ENCODE results near the gene MRTFB. TPM values are rescaled to one million over a fixed set of nuclear protein-coding genes. Genes with fewer than 3 reads are reported as not detected.

The MRTFB gene
- total RNA-seq, 1 experiment from 2014 or later, result 12.7 TPM

DNA sequence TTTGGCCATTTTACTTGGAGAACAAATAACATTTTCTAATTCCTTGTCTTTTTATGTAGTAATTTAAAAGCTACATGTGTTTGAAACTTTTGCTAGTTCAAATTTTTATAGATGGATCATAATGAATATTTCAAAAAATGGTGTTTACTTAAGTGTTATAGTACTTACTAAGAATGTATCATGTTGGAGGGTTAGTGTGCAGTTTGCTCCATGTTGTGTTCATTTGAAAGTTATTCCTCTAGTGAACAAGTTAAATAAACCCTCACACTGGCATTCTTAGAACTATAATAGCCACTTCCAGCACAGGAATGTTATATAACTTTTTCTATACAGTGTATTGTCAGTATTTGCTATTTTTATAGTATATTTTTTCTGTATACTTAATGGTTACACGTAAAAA lies 62.8 kb downstream of the MRTFB start:
- H3K27me3 ChIP-seq (ENCODE audit: low read length), result no peaks in the 10 kb centered on the region
- ChIA-PET POLR2A (ENCODE audit: unreplicated experiment) (no interaction called here), CTCF (no interaction called here)
- no peak overlapping the region for H3K27ac ChIP-seq (ENCODE audit: low read length)
- TF ChIP-seq, protein P1, sequence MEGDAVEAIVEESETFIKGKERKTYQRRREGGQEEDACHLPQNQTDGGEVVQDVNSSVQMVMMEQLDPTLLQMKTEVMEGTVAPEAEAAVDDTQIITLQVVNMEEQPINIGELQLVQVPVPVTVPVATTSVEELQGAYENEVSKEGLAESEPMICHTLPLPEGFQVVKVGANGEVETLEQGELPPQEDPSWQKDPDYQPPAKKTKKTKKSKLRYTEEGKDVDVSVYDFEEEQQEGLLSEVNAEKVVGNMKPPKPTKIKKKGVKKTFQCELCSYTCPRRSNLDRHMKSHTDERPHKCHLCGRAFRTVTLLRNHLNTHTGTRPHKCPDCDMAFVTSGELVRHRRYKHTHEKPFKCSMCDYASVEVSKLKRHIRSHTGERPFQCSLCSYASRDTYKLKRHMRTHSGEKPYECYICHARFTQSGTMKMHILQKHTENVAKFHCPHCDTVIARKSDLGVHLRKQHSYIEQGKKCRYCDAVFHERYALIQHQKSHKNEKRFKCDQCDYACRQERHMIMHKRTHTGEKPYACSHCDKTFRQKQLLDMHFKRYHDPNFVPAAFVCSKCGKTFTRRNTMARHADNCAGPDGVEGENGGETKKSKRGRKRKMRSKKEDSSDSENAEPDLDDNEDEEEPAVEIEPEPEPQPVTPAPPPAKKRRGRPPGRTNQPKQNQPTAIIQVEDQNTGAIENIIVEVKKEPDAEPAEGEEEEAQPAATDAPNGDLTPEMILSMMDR (conservative IDR thresholded peaks at IDR 0.05; ENCODE audit: low read depth, low read length), result no peak
- TF ChIP-seq EZH2phosphoT487 (IDR thresholded peaks at IDR 0.05; ENCODE audit: borderline replicate concordance, low read length), result no peak
- TF ChIP-seq EZH2 (IDR thresholded peaks at IDR 0.05; ENCODE audit: low read length, unreplicated experiment), result no peak
- no peaks in the 10 kb centered on the region for H3K9me3 ChIP-seq (ENCODE audit: low read length)
- H3K36me3 ChIP-seq (ENCODE audit: low read depth, low read length), result no peaks in the 10 kb centered on the region
- BruUV-seq (replicated peaks), result no TSS peak
- ATAC-seq (peak; percentile 55), DNase-seq (no peak)
- no peaks in the 10 kb centered on the region; the same call in 1 of the 2 replicates for H3K4me1 ChIP-seq (ENCODE audit: insufficient read depth, low read length)
- no peak overlapping the region for H3K4me2 ChIP-seq (ENCODE audit: low read length)
- H2AFZ ChIP-seq (ENCODE audit: low read length), result no peak overlapping the region
- H3K9me2 ChIP-seq (replicated peaks; ENCODE audit: low read length), result no peaks in the 10 kb centered on the region
- H3F3A ChIP-seq (ENCODE audit: low read length, unreplicated experiment), result no peaks in the 10 kb centered on the region
- H3K9ac ChIP-seq (ENCODE audit: low read length), result no peak overlapping the region
- no peak overlapping the region for H3K4me3 ChIP-seq (ENCODE audit: low read length)
- H3K79me2 ChIP-seq (ENCODE audit: low read length), result 0 out of 2 replicates have a peak, but pooled peaks cover under 1% of the 10 kb centered on the region
- H4K20me1 ChIP-seq (ENCODE audit: low read length), result no peaks in the 10 kb centered on the region
- intact Hi-C loops (cut with micrococcal nuclease), result loop anchor here (10.0 kb wide), 1 partner anchor 101 kb away; no protein-coding TSS in a partner anchor

DNA sequence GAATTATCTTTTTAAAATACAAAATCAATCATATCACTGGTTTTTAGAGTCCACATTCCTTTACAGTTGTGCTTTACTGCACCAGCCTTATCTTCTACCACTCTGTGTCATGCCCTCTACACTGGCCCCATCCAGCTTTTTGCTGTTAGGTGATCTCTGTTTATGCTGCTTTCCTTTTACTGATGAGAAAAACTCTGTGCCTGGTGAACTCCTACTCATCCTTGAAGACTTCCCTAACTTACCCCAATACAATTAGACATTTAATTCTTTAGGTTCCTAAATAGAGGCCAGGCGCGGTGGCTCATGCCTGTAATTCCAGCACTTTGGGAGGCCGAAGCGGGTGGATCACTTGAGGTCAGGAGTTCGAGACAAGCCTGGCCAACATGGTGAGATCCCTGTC lies 64.6 kb downstream of the MRTFB start:
- no peaks in the 10 kb centered on the region for H3K9me2 ChIP-seq (replicated peaks; ENCODE audit: low read length)
- ATAC-seq (no peak), DNase-seq (no peak)
- no peaks in the 10 kb centered on the region for H3K79me2 ChIP-seq (ENCODE audit: low read length)
- no peaks in the 10 kb centered on the region for H3K9me3 ChIP-seq (ENCODE audit: low read length)
- no peaks in the 10 kb centered on the region for H3K36me3 ChIP-seq (ENCODE audit: low read depth, low read length)
- no peaks in the 10 kb centered on the region; the same call in 1 of the 2 replicates for H3K4me1 ChIP-seq (ENCODE audit: insufficient read depth, low read length)
- H3K27me3 ChIP-seq (ENCODE audit: low read length), result no peaks in the 10 kb centered on the region
- intact Hi-C loops (cut with micrococcal nuclease), result loop anchor here (10.0 kb wide), 1 partner anchor 99 kb away; no protein-coding TSS in a partner anchor
- no peak overlapping the region for H3K27ac ChIP-seq (ENCODE audit: low read length)
- BruUV-seq (replicated peaks), result no TSS peak
- H3F3A ChIP-seq (ENCODE audit: low read length, unreplicated experiment), result no peaks in the 10 kb centered on the region
- H3K4me3 ChIP-seq (ENCODE audit: low read length), result no peak overlapping the region
- ChIA-PET POLR2A (ENCODE audit: unreplicated experiment) (no interaction called here), CTCF (no interaction called here)
- H2AFZ ChIP-seq (ENCODE audit: low read length), result no peak overlapping the region
- no peaks in the 10 kb centered on the region for H4K20me1 ChIP-seq (ENCODE audit: low read length)
- no peak overlapping the region for H3K9ac ChIP-seq (ENCODE audit: low read length)
- no peak overlapping the region for H3K4me2 ChIP-seq (ENCODE audit: low read length)
- TF ChIP-seq EZH2phosphoT487 (IDR thresholded peaks at IDR 0.05; ENCODE audit: borderline replicate concordance, low read length) (no peak), EZH2 (IDR thresholded peaks at IDR 0.05; ENCODE audit: low read length, unreplicated experiment) (no peak)
- TF ChIP-seq, protein P1 (conservative IDR thresholded peaks at IDR 0.05; ENCODE audit: low read depth, low read length), result no peak

DNA sequence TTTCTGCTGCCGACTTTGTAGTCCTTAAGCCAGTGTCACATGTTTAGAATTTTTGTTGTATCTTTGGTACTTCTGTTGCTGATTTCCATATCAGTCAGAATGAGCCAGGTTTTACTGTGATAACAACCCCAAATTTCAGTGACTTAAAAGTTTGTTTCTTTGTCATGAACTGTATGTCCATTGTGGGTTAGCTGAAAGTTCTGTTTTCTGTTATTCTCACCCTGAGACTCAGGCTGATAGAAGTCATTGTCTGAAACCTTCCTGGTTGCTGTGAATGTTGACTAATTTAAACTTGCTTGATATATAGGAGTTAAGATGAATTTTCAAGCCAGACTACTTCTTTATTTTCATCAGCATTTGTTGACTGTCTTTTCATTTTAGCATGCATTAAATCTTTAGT lies 68.8 kb downstream of the MRTFB start:
- Histone ChIP-seq H3K9ac (ENCODE audit: low read length) (no peak overlapping the region), H2AFZ (ENCODE audit: low read length) (no peak overlapping the region), H3K4me3 (ENCODE audit: low read length) (no peak overlapping the region), H3F3A (ENCODE audit: low read length, unreplicated experiment) (no peaks in the 10 kb centered on the region), H3K4me2 (ENCODE audit: low read length) (no peak overlapping the region), H3K9me2 (replicated peaks; ENCODE audit: low read length) (no peaks in the 10 kb centered on the region), H3K79me2 (ENCODE audit: low read length) (no peaks in the 10 kb centered on the region), H3K27me3 (ENCODE audit: low read length) (no peaks in the 10 kb centered on the region), H3K36me3 (ENCODE audit: low read depth, low read length) (no peaks in the 10 kb centered on the region; the same call in 1 of the 2 replicates), H4K20me1 (ENCODE audit: low read length) (no peaks in the 10 kb centered on the region), H3K9me3 (ENCODE audit: low read length) (no peaks in the 10 kb centered on the region), H3K4me1 (ENCODE audit: insufficient read depth, low read length) (no peaks in the 10 kb centered on the region), H3K27ac (ENCODE audit: low read length) (no peak overlapping the region)
- DNase-seq (no peak), ATAC-seq (no peak)
- TF ChIP-seq EZH2 (IDR thresholded peaks at IDR 0.05; ENCODE audit: low read length, unreplicated experiment) (no peak), EZH2phosphoT487 (IDR thresholded peaks at IDR 0.05; ENCODE audit: borderline replicate concordance, low read length) (no peak)
- TF ChIP-seq, protein P1 (conservative IDR thresholded peaks at IDR 0.05; ENCODE audit: low read depth, low read length), result no peak
- ChIA-PET CTCF (no interaction called here), POLR2A (ENCODE audit: unreplicated experiment) (no interaction called here)
- no TSS peak for BruUV-seq (replicated peaks)
- intact Hi-C loops (cut with micrococcal nuclease), result loop anchor here (10.0 kb wide), 1 partner anchor 95 kb away; no protein-coding TSS in a partner anchor
